NB4 (cell line): ENCODE measurements around the gene NUDCD3.

ENCODE experiments used
- DNase-seq: peaks from one replicate; pipeline ENCODE4 v3.0.0; 2010; ENCODE audit warnings: low read depth
- H3K4me3 ChIP-seq: one replicate; pipeline ENCODE4 v1.5.1; 2011; ENCODE audit warnings: mild to moderate bottlenecking, low read depth, low read length, moderate library complexity
- CTCF ChIP-seq: IDR thresholded peaks from one replicate; pipeline ENCODE4 v1.5.1; 2012; ENCODE audit warnings: low read depth, low read length
- MYC ChIP-seq: IDR thresholded peaks from 2 replicates; pipeline ENCODE4 v1.6.1; 2011; ENCODE audit warnings: low read depth, low read length
- POLR2A ChIP-seq: IDR thresholded peaks from 2 replicates; pipeline ENCODE4 v1.6.1; 2011; ENCODE audit warnings: mild to moderate bottlenecking; ENCODE audit not compliant: insufficient read length; ENCODE audit errors: extremely low read depth
- TF ChIP-seq, protein P1 (sequence below): IDR thresholded peaks from 2 replicates; pipeline ENCODE4 v1.6.1; 2011; ENCODE audit warnings: low read depth, low read length

NUDCD3 gene

DNA sequence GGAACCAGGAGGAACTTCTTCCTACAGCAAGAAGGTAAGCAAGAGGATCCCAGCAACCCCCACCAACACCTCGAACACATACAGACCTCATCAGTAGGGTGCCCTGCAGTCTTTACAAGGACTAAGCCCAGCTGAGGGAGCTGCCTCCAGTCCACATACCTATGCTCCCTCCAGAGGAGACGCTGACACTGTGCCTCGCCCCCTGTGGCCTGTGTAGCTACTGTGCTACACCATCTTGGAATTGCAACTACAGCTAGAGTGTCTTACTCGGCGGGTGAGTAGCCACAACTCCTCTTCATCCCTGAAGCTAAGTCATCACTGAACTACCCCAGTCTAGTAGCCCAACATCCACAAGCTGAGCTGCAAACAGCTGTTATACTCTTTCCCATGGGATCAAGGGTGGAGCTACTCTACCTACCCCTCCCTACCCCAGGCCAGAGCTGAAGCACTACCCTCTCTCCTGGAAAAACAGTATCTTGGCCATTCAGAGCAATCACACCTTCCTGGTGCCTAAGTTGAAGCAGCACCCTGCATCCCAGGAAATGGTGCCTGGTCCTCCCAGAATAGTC is 122.9 kb downstream of the NUDCD3 start:
- H3K4me3 ChIP-seq, result no peak overlapping the region
- no peak for DNase-seq

GRCh38 chr7:44366986-44367385 is 123.5 kb downstream of the NUDCD3 start:
- TF ChIP-seq CTCF (no peak), POLR2A (no peak), MYC (no peak)
- TF ChIP-seq, protein P1, sequence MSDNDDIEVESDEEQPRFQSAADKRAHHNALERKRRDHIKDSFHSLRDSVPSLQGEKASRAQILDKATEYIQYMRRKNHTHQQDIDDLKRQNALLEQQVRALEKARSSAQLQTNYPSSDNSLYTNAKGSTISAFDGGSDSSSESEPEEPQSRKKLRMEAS, result no peak
- H3K4me3 ChIP-seq, result no peak overlapping the region
- peak; percentile 82 for DNase-seq

More for the DNA sequence above, 122.9 kb downstream of the NUDCD3 start:
- TF ChIP-seq MYC, result no peak
- no peak for TF ChIP-seq POLR2A

GRCh38 chr7:44353668-44354067 is 136.8 kb downstream of the NUDCD3 start:
- no peak for DNase-seq
- H3K4me3 ChIP-seq, result no peak overlapping the region
- TF ChIP-seq CTCF, result no peak

DNA sequence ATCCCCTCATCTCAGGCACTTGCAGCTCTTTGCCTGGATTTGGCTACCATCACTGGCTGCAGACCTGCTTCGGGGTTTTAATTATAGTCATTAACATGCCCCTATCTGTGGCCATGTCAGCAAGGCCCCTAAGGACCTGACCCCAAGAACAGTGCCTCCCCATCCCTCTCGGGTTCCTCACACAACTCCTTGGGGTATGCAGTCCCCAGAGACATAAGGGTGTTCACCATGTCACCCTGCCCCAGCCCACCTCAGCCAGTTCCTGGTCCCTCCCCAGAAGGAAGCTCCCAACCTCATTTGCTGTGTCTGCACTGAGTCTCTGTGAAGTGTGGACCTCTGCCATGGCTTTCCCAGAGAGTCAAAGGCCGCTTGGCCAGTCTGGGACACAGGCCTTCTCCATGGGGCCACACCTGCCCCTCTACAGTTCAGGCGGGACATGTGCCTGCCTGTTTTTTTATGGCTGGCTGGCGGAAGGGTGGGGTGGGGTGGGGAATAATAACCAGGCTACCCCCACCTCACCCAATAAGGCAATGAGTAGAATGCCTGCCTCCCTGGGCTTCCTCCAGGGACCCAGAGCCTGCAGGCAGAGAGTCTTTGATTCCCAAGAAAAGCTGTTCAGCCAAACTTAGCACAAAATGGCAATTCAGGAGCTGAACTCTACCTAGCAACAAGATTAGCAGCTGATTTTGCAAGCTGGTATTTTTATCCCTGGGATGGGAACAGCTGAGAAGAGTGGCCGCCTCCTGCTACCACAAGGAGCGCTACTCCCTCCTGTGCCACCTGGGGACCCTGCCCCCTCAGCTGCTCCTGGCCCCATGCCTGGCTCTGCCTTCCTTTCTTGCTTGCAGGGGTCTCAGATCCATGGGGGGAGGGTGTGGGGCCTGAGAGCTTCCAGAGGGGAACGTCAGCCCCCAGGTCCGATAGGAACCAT is 141.3 kb downstream of the NUDCD3 start:
- no peak for DNase-seq
- no peak overlapping the region for H3K4me3 ChIP-seq
- TF ChIP-seq MYC (no peak), CTCF (peak; percentile 2)

DNA sequence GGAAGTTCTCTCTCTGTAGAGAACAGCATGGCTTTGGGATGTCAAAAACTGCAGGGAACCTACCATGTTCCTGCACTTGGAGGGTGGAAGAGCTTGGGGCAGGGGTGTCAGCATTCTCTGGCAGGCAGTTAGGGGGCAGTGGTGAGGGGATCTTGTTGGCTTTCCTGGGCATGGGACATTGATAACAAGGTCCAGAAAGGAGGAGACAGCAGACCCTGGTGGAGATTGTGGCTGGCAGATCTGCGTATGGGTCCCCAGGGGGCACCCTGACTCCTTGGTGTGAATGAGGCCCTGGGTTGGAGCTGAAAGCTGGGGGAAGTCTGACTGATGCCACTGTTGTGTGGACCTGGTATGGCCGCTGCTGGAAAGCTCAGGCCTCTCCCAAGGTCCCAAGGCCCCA is 142.2 kb downstream of the NUDCD3 start:
- TF ChIP-seq CTCF, result peak; percentile 61
- TF ChIP-seq, protein P1, result no peak
- H3K4me3 ChIP-seq, result no peak overlapping the region
- DNase-seq, result peak; percentile 75

- no peak for DNase-seq
- H3K4me3 ChIP-seq, result no peak overlapping the region
- TF ChIP-seq POLR2A (no peak), CTCF (no peak), MYC (no peak)
Observed at GRCh38 chr7:44347546-44348114, 142.8 kb downstream of the NUDCD3 start.
